Right hindlimb (tissue), 1 donor: ENCODE results near the gene IL1RAPL1.
"Not testable (repeated sequence)": the region's sequence is repeated elsewhere in the genome, so short reads cannot be mapped to it uniquely, and the experiment has no call there.

Experiments
- DNase-seq: peaks from one replicate; pipeline ENCODE4 v3.0.0-alpha.2; 2018

IL1RAPL1 gene

GRCh38 chrX:28988246-28988645, 401.0 kb downstream of the IL1RAPL1 start:
- no peak for DNase-seq

GRCh38 chrX:28997706-28998463, 410.6 kb downstream of the IL1RAPL1 start:
- peak; percentile 39 for DNase-seq

- no peak for DNase-seq
These were observed 411.4 kb downstream of the IL1RAPL1 start for GRCh38 chrX:28998609-28999135.

- DNase-seq: no peak
These were observed 425.6 kb downstream of the IL1RAPL1 start for GRCh38 chrX:29012867-29013266.

- no peak for DNase-seq
These were observed 436.0 kb downstream of the IL1RAPL1 start for GRCh38 chrX:29023207-29023606.

GRCh38 chrX:29024871-29025270, 437.6 kb downstream of the IL1RAPL1 start:
- DNase-seq: no peak

- no peak for DNase-seq
These were observed 452.3 kb downstream of the IL1RAPL1 start for GRCh38 chrX:29039501-29039900.

GRCh38 chrX:29040160-29040559, 452.9 kb downstream of the IL1RAPL1 start:
- no peak for DNase-seq

- no peak for DNase-seq
These were observed 455.1 kb downstream of the IL1RAPL1 start for GRCh38 chrX:29042341-29042740.

- peak; percentile 24 for DNase-seq
These were observed 456.5 kb downstream of the IL1RAPL1 start for GRCh38 chrX:29043746-29044145.

GRCh38 chrX:29044423-29045184, 457.4 kb downstream of the IL1RAPL1 start:
- DNase-seq: no peak

GRCh38 chrX:29065477-29065876, 478.2 kb downstream of the IL1RAPL1 start:
- no peak for DNase-seq

GRCh38 chrX:29066516-29066915, 479.3 kb downstream of the IL1RAPL1 start:
- no peak for DNase-seq

- DNase-seq: no peak
These were observed 480.1 kb downstream of the IL1RAPL1 start for GRCh38 chrX:29067351-29067750.

GRCh38 chrX:29071525-29072320, 484.5 kb downstream of the IL1RAPL1 start:
- no peak for DNase-seq

- DNase-seq: no peak
These were observed 495.3 kb downstream of the IL1RAPL1 start for GRCh38 chrX:29082558-29082957.

- DNase-seq: no peak
These were observed 496.6 kb downstream of the IL1RAPL1 start for GRCh38 chrX:29083823-29084222.

GRCh38 chrX:29090811-29091210, 503.6 kb downstream of the IL1RAPL1 start:
- DNase-seq: no peak

GRCh38 chrX:29107231-29107630, 520.0 kb downstream of the IL1RAPL1 start:
- DNase-seq: no peak

- DNase-seq: no peak
These were observed 522.8 kb downstream of the IL1RAPL1 start for GRCh38 chrX:29110041-29110440.

- no peak for DNase-seq
These were observed 526.0 kb downstream of the IL1RAPL1 start for GRCh38 chrX:29113221-29113620.

- DNase-seq: not testable (repeated sequence)
These were observed 535.6 kb downstream of the IL1RAPL1 start for GRCh38 chrX:29122817-29123216.

GRCh38 chrX:29130905-29131304, 543.7 kb downstream of the IL1RAPL1 start:
- no peak for DNase-seq
